ENCODE results near the gene AHI1. TPM values are rescaled to one million over a fixed set of nuclear protein-coding genes. Genes with fewer than 3 reads are reported as not detected.
A peak's percentile ranks its signal among the peaks of the same experiment; 100 is the strongest.

The AHI1 gene
- total and polyA plus RNA-seq, 4 donors: 5.2 to 51.7 (median 23.8) TPM

DNA sequence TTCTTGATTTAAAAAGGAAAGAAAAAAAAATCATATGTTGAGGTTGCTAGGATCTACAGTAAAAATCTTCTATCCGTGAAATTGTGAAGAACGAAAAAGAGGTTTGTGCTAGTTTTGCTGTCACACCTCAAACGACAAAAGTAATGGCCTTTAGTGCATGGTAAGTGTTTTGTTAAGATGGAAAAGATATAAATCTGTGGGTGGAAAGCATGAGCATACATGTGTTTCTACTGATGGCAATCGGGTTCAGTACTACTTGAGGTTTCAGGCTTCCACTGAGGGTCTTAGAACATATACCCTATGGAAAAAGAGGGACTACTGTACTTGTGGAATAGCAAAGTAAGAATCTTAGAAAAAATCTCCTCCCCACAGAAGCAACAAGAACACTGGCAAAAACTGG is 58.0 kb downstream of the AHI1 start:
- no peak for TF ChIP-seq CTCF (IDR thresholded peaks at IDR 0.05; ENCODE audit: control extremely low read depth, extremely low read depth)
- ATAC-seq (ENCODE audit: insufficient read depth, low FRiP score): no peak
- WGBS, 2 donors: 73 to 77% methylated on average over 4 of the region's 4 CpGs

DNA sequence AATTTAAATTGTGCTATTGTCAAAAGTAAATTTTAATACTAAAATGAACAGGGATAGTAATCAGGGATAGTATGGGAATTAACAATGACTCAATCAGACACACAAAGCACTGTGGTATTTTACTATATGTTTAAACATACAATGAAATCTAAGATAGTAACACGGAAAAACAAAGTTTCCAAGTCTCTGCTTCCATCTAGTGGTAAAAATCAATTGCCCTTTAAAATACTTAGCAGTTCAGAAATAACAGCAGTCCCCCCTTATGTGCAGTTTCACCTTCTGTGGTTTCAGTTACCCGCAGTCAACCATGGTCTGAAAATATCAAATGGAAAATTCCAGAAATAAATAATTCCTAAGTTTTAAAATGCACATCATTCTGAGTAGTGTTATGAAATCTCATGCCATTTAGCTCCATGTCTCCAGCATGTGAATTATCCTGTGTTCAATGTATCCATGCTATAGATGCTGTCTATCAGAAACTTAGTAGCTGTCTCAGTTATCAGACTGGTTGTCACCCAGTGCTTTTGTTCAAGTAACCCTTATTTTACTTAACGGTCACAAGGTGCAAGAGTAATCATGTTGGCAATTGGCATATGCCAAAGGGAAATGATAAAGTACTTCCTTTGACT is 58.5 kb downstream of the AHI1 start:
- H3K9ac ChIP-seq (ENCODE audit: insufficient read depth in 1 of 2, low read length in 2 of 2): no peak overlapping the region
- DNase-seq: peak in 2 of 3 donors; percentile 5 to 9
- 37 to 54% methylated on average over 3 of the region's 3 CpGs for WGBS, 2 donors

More for the DNA sequence above, 58.0 kb downstream of the AHI1 start:
- H3K4me1 ChIP-seq (ENCODE audit: control insufficient read depth in 5 of 5, insufficient read depth in 5 of 5, low read length in 5 of 5): no peaks in the 10 kb centered on the region
- no peak overlapping the region for H3K9ac ChIP-seq (ENCODE audit: insufficient read depth in 1 of 2, low read length in 2 of 2)
- no peaks in the 10 kb centered on the region for H3K9me3 ChIP-seq (ENCODE audit: control insufficient read depth in 4 of 4, insufficient read depth in 3 of 4, low read length in 3 of 4)
- H3K36me3 ChIP-seq (ENCODE audit: control insufficient read depth in 4 of 4, insufficient read depth in 4 of 4, low read length in 4 of 4): peaks cover 2 to 19% (median 7%) of the 10 kb centered on the region in 4 donors
- no peaks in the 10 kb centered on the region for H3K27me3 ChIP-seq (ENCODE audit: control insufficient read depth in 3 of 3, insufficient read depth in 3 of 3, low read length in 2 of 3)
- DNase-seq: no peak
- H3K27ac ChIP-seq (ENCODE audit: low read depth in 1 of 2, low read length in 1 of 2): no peak overlapping the region
- no peak overlapping the region for H3K4me3 ChIP-seq

DNA sequence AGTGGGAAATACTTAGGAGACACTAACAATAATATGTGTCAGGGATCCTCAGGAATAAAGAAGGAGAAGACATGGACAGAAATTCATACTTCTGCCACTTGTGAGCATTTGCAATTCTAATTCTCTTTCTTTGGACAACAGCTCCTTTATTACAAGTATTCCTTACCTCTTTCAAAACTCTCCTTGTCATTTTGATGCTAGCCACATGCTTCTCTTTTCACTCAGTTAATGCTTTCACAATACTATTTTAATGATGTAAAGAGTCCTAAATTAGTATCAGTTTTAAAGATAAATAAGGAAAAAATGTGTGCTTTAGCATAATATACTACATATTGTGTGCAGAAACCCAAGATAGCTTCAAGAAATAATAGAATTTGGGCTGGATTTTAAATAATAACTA is 62.5 kb downstream of the AHI1 start:
- Histone ChIP-seq H3K4me3 (no peak overlapping the region), H3K9me3 (ENCODE audit: control insufficient read depth in 4 of 4, insufficient read depth in 3 of 4, low read length in 3 of 4) (no peaks in the 10 kb centered on the region), H3K9ac (ENCODE audit: insufficient read depth in 1 of 2, low read length in 2 of 2) (no peak overlapping the region), H3K36me3 (ENCODE audit: control insufficient read depth in 4 of 4, insufficient read depth in 4 of 4, low read length in 4 of 4) (peaks cover 1 to 6% (median 5%) of the 10 kb centered on the region in 4 donors), H3K27me3 (ENCODE audit: control insufficient read depth in 3 of 3, insufficient read depth in 3 of 3, low read length in 2 of 3) (no peaks in the 10 kb centered on the region), H3K27ac (ENCODE audit: low read depth in 1 of 2, low read length in 1 of 2) (no peak overlapping the region), H3K4me1 (ENCODE audit: control insufficient read depth in 5 of 5, insufficient read depth in 5 of 5, low read length in 5 of 5) (no peaks in the 10 kb centered on the region)
- ATAC-seq (ENCODE audit: insufficient read depth, low FRiP score) (no peak), DNase-seq (peak in 2 of 3 donors; percentile 8 to 32)
- no peak for TF ChIP-seq CTCF (IDR thresholded peaks at IDR 0.05; ENCODE audit: control extremely low read depth, extremely low read depth)

More for the DNA sequence above, 58.5 kb downstream of the AHI1 start:
- Histone ChIP-seq H3K36me3 (ENCODE audit: control insufficient read depth in 4 of 4, insufficient read depth in 4 of 4, low read length in 4 of 4) (peaks cover 2 to 17% (median 6%) of the 10 kb centered on the region in 4 donors), H3K27ac (ENCODE audit: low read depth in 1 of 2, low read length in 1 of 2) (no peak overlapping the region), H3K9me3 (ENCODE audit: control insufficient read depth in 4 of 4, insufficient read depth in 3 of 4, low read length in 3 of 4) (no peaks in the 10 kb centered on the region), H3K27me3 (ENCODE audit: control insufficient read depth in 3 of 3, insufficient read depth in 3 of 3, low read length in 2 of 3) (no peaks in the 10 kb centered on the region), H3K4me3 (no peak overlapping the region), H3K4me1 (ENCODE audit: control insufficient read depth in 5 of 5, insufficient read depth in 5 of 5, low read length in 5 of 5) (no peaks in the 10 kb centered on the region)
- no peak for TF ChIP-seq CTCF (IDR thresholded peaks at IDR 0.05; ENCODE audit: control extremely low read depth, extremely low read depth)
- ATAC-seq (ENCODE audit: insufficient read depth, low FRiP score): no peak

DNA sequence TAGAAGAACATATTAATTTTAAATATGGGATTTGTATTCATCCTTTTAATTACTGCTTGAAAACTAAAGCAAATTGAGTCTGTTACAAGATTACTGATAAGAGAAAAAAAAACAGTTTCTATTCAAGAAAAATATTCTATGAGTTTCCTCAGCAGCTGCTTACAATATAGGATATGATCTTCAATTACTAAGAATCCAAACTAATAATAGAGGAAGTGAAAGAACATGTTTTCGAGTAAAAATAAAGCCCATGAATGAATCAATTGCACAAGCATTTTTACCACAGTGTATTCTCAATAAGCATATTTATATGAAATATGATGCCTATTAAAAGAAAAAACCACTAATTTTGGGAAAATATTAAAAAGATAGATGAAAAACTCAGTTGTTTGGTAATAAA is 63.4 kb downstream of the AHI1 start:
- no peak for TF ChIP-seq CTCF (IDR thresholded peaks at IDR 0.05; ENCODE audit: control extremely low read depth, extremely low read depth)

More for the DNA sequence above, 63.4 kb downstream of the AHI1 start:
- H3K27me3 ChIP-seq (ENCODE audit: control insufficient read depth in 3 of 3, insufficient read depth in 3 of 3, low read length in 2 of 3): no peaks in the 10 kb centered on the region
- no peaks in the 10 kb centered on the region for H3K9me3 ChIP-seq (ENCODE audit: control insufficient read depth in 4 of 4, insufficient read depth in 3 of 4, low read length in 3 of 4)
- ATAC-seq (ENCODE audit: insufficient read depth, low FRiP score) (no peak), DNase-seq (no peak)
- H3K36me3 ChIP-seq (ENCODE audit: control insufficient read depth in 4 of 4, insufficient read depth in 4 of 4, low read length in 4 of 4): peaks cover 1 to 6% (median 5%) of the 10 kb centered on the region in 4 donors
- H3K4me3 ChIP-seq: no peak overlapping the region
- WGBS, 2 donors: 42 to 84% methylated on average over 1 of the region's 1 CpG
- H3K27ac ChIP-seq (ENCODE audit: low read depth in 1 of 2, low read length in 1 of 2): no peak overlapping the region
- no peaks in the 10 kb centered on the region for H3K4me1 ChIP-seq (ENCODE audit: control insufficient read depth in 5 of 5, insufficient read depth in 5 of 5, low read length in 5 of 5)
- no peak overlapping the region for H3K9ac ChIP-seq (ENCODE audit: insufficient read depth in 1 of 2, low read length in 2 of 2)
